ENCODE data around the gene NRIP1. TPM values are rescaled to one million over a fixed set of nuclear protein-coding genes. Genes with fewer than 3 reads are reported as not detected.

Gene NRIP1
- total and polyA plus RNA-seq, 10 of the 15 experiments (the other 5 are each of a cell fraction or from before 2014, with no cell fraction given) = 2.9 to 26.1 (median 9.3) TPM

DNA sequence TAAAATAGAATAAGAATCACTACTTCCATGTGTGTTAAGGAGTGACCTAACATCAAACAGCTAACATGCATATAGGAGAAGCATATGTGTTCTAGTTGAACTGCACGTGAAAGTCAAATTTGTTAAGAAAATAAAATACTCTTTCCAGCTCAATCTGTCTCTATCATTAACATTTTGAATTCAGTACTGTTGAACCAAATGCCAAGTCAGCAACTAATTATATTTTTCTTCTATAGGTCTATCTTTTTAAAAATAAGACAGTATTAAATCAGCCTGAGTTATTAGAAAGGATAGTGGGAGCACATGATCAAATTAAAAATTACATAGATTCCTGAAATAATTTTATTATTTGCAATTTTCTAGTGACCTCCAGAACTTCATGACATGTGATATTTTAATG, 141.8 kb downstream of the NRIP1 start (continued):
- TF ChIP-seq, protein P1, sequence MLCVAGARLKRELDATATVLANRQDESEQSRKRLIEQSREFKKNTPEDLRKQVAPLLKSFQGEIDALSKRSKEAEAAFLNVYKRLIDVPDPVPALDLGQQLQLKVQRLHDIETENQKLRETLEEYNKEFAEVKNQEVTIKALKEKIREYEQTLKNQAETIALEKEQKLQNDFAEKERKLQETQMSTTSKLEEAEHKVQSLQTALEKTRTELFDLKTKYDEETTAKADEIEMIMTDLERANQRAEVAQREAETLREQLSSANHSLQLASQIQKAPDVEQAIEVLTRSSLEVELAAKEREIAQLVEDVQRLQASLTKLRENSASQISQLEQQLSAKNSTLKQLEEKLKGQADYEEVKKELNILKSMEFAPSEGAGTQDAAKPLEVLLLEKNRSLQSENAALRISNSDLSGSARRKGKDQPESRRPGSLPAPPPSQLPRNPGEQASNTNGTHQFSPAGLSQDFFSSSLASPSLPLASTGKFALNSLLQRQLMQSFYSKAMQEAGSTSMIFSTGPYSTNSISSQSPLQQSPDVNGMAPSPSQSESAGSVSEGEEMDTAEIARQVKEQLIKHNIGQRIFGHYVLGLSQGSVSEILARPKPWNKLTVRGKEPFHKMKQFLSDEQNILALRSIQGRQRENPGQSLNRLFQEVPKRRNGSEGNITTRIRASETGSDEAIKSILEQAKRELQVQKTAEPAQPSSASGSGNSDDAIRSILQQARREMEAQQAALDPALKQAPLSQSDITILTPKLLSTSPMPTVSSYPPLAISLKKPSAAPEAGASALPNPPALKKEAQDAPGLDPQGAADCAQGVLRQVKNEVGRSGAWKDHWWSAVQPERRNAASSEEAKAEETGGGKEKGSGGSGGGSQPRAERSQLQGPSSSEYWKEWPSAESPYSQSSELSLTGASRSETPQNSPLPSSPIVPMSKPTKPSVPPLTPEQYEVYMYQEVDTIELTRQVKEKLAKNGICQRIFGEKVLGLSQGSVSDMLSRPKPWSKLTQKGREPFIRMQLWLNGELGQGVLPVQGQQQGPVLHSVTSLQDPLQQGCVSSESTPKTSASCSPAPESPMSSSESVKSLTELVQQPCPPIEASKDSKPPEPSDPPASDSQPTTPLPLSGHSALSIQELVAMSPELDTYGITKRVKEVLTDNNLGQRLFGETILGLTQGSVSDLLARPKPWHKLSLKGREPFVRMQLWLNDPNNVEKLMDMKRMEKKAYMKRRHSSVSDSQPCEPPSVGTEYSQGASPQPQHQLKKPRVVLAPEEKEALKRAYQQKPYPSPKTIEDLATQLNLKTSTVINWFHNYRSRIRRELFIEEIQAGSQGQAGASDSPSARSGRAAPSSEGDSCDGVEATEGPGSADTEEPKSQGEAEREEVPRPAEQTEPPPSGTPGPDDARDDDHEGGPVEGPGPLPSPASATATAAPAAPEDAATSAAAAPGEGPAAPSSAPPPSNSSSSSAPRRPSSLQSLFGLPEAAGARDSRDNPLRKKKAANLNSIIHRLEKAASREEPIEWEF (IDR thresholded peaks at IDR 0.05; ENCODE audit: insufficient replicate concordance, low read depth, low read length) = no peak
- no peak for TF ChIP-seq GABPA (IDR thresholded peaks at IDR 0.05; ENCODE audit: low read depth)

DNA sequence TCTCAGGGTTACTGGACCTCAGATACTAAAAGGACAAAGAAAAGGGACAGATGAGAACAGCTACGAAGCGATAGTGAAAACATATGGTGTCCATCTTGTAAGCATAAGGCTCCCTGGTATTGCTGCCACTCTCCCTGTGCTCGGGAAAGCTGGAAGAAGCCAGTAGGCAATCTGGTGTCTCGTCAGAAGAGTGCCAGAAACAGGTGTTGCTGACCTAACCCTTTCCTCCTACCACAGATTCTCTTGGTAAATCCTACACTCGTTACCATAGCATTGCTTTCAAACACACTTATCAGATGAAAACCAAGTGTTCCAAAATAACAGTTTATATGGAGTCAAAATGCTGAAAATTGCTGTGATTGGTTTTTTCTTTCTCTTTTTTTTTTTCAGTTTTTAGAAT, 146.3 kb downstream of the NRIP1 start:
- DNase-seq (ENCODE audit: low read depth, low spot score) = no peak
- ChIA-PET RAD21 (ENCODE audit: unreplicated experiment) (no interaction called here), SMC1A (ENCODE audit: uncharacterized antibody, unreplicated experiment) (interaction anchor here (0.7 to 1.3 kb wide), 2 partner anchors 12 to 30 kb away, joined by 3 to 4 read pairs; no protein-coding TSS in a partner anchor), POLR2A (no interaction called here), CTCF (interaction anchor here (0.7 to 1.7 kb wide), 6 partner anchors 16 to 148 kb away, joined by 3 to 4 read pairs (median 3); no protein-coding TSS in a partner anchor)
- H3K4me1 ChIP-seq (ENCODE audit: control insufficient read depth, insufficient read depth, low read length) = no peaks in the 10 kb centered on the region
- no peaks in the 10 kb centered on the region for H3K9me3 ChIP-seq (replicated peaks; ENCODE audit: control insufficient read depth, insufficient read depth, low read length)
- intact Hi-C loops (cut with micrococcal nuclease; ENCODE audit: unreplicated experiment) (no loop called here), in situ Hi-C loops (cut with MboI) (no loop called here)
- TF ChIP-seq, protein P2, sequence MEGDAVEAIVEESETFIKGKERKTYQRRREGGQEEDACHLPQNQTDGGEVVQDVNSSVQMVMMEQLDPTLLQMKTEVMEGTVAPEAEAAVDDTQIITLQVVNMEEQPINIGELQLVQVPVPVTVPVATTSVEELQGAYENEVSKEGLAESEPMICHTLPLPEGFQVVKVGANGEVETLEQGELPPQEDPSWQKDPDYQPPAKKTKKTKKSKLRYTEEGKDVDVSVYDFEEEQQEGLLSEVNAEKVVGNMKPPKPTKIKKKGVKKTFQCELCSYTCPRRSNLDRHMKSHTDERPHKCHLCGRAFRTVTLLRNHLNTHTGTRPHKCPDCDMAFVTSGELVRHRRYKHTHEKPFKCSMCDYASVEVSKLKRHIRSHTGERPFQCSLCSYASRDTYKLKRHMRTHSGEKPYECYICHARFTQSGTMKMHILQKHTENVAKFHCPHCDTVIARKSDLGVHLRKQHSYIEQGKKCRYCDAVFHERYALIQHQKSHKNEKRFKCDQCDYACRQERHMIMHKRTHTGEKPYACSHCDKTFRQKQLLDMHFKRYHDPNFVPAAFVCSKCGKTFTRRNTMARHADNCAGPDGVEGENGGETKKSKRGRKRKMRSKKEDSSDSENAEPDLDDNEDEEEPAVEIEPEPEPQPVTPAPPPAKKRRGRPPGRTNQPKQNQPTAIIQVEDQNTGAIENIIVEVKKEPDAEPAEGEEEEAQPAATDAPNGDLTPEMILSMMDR (IDR thresholded peaks at IDR 0.05 in 2 of 3, conservative IDR thresholded peaks at IDR 0.05 in 1 of 3; ENCODE audit: control insufficient read depth in 2 of 3, extremely low read depth in 1 of 3, insufficient read depth in 1 of 3, low read depth in 3 of 3, low read length in 3 of 3) = no peak
- TF ChIP-seq, protein P3, sequence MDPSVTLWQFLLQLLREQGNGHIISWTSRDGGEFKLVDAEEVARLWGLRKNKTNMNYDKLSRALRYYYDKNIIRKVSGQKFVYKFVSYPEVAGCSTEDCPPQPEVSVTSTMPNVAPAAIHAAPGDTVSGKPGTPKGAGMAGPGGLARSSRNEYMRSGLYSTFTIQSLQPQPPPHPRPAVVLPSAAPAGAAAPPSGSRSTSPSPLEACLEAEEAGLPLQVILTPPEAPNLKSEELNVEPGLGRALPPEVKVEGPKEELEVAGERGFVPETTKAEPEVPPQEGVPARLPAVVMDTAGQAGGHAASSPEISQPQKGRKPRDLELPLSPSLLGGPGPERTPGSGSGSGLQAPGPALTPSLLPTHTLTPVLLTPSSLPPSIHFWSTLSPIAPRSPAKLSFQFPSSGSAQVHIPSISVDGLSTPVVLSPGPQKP (IDR thresholded peaks at IDR 0.05; ENCODE audit: low read depth, low read length) = no peak
- no peak for TF ChIP-seq ZNF384 (IDR thresholded peaks at IDR 0.05; ENCODE audit: borderline replicate concordance, low read depth, low read length)
- H3K4me3 ChIP-seq = no peak overlapping the region
- ATAC-seq = no peak
- H4K20me1 ChIP-seq (ENCODE audit: control insufficient read depth, insufficient read depth) = no peaks in the 10 kb centered on the region
- H3K36me3 ChIP-seq (ENCODE audit: control insufficient read depth in 2 of 2, insufficient read depth in 2 of 2, low read length in 1 of 2) = no peaks in the 10 kb centered on the region
- no peak overlapping the region for H3K4me2 ChIP-seq (ENCODE audit: control insufficient read depth, insufficient read depth)
- no peak overlapping the region for H2AFZ ChIP-seq (ENCODE audit: control insufficient read depth, low read depth, low read length)
- no TSS peak for BruUV-seq (replicated peaks)
- H3K27ac ChIP-seq (ENCODE audit: control insufficient read depth, insufficient read depth) = no peak overlapping the region
- H3K9ac ChIP-seq (ENCODE audit: control insufficient read depth, insufficient read depth, low read length) = no peak overlapping the region
- H3K27me3 ChIP-seq (replicated peaks in 1 of 2; ENCODE audit: control insufficient read depth in 2 of 2, insufficient read depth in 2 of 2, low read length in 1 of 2) = no peaks in the 10 kb centered on the region
- no peak for FAIRE-seq
- no peaks in the 10 kb centered on the region for H3K79me2 ChIP-seq (ENCODE audit: control insufficient read depth, insufficient read depth, low read length)
- 18% methylated on average over 5 of the region's 5 CpGs for WGBS (ENCODE audit: insufficient coverage, insufficient replicate concordance, low lambda C conversion rate, missing lambda C conversion rate)

Measured in GM12878 (cell line).